HG03460 (cell line): ENCODE measurements around the gene MUSK.
"Not testable (repeated sequence)": the region's sequence is repeated elsewhere in the genome, so short reads cannot be mapped to it uniquely, and the experiment has no call there.

Experiments
- ATAC-seq: cut with Tn5 transposase; IDR thresholded peaks from one replicate; pipeline ENCODE4 v1.9.1; 2021; ENCODE audit not compliant: unreplicated experiment

The MUSK gene

DNA sequence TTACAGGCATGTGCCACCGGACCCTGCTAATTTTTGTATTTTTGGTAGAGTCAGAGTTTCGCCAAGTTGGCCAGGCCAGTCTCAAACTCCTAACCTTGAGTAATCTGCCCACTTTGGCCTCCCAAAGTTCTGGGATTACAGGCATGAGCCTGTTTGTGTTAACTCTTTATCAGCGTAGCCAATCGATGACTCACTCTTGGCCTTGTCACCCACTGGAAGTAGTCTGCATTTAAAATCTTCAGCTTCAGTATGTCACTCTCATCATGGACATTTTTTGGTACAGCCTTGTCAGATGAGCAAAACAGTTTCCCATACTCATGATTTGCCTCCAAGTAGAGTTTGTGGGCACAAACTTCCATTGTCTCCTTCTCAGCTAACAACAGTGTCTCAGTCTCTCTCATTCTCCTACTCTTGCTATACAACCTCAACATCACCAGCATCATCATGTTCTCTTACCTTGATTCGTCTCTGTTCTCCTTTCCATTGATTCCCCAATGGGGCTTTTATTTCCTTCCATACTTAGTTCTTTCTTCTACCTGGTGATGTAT is 22.5 kb downstream of the MUSK start:
- no peak for ATAC-seq

DNA sequence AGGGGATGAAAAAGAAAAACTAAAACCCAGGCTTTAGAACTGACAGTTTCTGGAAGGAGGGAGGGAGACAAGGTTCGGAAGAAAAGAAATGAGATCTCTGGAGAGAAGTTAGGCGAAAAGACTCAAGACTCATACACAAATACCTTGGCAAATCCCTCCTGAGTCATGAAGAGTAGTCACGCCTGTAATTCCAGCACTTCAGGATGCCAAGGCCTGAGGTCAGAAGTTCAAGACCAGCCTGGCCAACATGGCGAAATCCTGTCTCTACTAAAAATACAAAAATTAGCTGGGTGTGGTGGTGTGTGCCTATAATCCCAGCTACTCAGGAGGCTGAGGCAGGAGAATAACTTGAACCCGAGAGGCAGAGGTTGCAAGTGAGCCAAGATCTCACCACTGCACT is 27.3 kb downstream of the MUSK start:
- not testable (repeated sequence) for ATAC-seq

DNA sequence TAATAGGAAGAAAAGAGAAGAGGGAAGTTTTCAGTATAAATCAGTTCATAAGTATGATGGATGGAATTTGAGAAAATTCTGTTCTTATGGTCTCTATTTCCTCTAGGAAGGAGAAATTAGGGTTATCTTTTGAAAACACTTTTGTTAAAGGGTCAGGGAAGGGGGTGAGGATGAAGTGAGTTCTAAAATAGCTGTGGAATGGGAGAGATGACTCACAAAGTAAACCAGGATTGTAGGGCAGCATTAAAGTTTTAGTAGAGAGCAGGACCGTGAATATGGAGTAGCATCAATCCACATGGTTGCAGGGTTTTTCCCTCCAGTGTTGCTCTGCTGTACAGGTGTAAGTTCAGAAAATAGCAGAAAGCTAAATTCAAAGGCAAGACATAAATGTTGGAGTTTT is 32.4 kb downstream of the MUSK start:
- ATAC-seq, result no peak

DNA sequence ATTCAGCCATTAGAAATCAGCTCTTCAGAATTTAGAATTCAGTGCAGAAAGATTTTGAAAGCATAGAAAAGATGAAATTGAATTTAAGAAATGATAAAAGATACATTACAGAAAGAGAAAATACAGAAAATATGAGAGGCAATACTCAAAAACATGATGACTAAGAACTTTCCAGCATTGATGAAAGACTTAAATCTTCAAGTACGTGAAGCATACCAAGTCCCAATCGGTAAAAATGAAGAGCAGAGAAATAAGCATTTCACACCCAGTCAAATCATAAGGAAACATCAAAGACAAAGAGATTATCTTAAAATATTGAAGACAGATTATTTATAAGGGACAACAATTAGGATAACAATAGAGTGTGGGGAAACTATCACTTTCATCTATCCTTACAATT is 35.1 kb downstream of the MUSK start:
- no peak for ATAC-seq

DNA sequence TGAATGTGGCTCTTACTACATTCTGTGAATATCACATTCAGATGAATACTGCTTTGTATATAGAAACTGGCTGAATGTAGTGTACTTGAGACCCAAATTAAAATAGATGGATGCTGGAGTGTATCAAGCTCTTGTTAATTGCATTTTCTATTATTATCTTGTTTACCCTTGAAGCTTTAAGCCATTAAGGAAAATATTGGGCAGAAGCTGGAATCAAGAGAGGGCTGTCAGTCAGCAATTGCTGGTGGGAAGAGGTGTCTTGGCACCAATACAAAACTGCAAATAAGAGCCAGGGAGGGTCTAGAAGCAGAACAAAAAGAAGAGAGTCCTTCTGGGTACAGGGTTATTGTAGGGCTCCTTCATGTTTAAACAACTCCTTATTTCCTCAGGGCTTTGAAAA is 38.8 kb downstream of the MUSK start:
- ATAC-seq, result no peak

DNA sequence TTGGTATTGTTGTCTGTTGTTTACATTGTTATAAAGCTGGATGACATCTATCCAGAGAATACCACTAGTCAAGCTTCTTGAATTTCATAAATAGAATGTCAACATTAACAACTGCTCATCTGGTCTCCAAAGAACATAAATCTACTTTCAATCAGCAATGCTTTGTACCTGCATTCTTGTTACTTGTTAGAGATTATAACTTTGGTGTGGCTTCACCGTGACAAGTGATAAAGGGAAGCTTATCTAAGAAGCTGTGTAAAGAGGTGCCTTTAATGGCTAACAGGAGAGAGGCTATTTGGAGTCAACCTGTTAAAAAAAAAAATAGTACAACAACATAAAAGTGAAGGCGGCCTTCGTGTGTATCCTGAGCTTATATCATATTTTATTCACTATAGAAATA is 41.8 kb downstream of the MUSK start:
- ATAC-seq, result no peak

DNA sequence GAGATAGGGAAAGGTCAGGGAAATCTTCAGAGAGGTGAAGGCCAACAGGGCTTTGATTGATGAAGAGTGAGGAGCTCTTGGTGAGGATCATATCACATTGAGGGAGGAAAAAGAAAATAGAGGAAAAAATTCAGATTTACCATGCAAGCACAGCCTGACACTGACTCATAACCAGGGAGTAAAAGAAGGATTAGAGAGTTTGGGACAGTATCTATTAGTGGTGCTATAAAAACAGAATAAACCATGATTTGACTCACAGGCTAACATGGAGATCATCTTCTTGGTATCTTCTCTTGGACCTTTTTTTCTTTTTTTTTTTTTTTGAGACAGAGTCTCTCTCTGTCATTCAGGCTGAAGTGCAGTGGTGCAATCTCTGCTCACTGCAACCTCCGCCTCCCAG is 44.4 kb downstream of the MUSK start:
- no peak for ATAC-seq

DNA sequence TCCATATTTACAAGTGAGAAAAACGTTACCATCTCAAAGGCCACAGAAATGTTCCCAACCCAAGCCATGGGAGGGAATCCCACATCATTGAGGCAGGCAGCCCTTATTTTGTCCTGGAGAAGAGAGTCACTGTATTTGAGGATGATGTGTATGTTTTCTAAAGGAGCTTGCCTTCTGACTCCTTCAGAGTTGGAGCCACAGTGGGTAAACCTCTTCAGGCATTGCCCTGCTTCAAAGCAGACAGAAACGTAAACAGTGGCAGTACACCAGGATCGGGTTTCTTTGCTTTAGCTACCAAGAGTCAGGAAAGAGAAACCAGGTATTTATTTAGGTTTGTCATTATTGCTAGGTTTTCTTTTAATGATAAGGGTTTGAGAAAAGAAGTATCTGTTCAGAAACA is 45.7 kb downstream of the MUSK start:
- ATAC-seq, result no peak

DNA sequence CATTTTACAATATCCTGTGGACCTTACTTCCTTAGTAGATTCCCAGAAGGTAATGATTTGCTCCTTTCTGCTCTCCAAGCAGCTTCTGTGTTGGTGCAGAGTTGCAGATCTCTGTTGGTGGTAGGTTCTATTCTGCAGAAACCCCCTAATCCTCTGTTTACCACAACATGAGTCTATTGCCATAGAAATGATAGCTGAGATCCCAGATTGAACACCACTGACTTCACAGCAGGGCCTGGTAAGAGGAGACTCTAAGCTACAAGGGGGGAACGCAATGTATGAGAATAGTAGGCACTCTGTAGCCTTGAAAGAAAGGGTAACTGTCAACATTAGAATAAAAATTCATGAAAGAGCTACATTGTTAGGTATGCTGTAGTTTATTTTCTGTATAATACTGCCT is 59.5 kb downstream of the MUSK start:
- no peak for ATAC-seq

DNA sequence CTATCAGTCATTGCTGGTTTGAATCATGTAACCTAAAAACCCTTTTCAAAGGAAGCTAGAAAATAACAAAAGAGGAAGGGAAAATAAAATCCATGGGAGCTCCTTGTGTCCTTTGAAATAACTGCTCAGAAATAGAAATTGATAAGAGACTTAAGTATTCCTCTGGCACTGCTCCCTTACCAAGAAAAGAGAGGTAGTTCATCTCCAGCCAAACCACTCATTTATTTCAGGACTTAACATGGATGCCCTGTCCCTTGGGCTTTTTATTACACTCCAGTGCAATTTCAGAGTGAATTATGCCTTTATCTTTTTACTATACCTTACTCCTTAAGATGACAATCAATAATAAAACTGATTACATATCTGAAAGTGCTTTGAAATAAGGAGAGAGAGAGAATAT is 61.0 kb downstream of the MUSK start:
- no peak for ATAC-seq

DNA sequence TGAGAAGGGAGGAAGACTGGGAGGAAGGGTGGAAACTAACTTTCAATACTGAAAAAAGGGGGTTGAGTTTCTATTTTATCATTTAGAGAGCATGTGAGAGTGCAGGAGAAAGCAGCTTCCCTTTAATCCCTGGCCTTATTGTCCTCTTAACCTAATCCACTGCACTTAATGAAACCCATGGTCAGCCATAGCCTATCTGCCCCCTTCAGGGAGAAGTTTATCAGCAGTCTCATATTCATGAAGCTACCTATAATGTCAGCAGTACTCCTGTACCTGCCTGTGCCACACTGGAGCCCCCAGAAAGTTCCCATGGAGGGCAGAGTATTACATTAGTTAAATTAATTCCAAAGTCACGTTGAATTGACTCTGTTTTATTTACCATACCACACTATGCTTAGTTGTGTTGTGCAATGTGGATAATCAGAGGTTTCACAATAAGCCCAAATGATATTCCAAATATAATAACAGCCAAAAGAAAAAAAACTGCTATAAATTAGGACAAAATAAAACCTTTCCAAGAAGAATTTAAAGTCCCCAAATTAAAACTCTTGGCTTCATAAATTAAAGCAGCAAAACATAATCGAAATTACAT is 62.9 kb downstream of the MUSK start:
- ATAC-seq, result no peak

DNA sequence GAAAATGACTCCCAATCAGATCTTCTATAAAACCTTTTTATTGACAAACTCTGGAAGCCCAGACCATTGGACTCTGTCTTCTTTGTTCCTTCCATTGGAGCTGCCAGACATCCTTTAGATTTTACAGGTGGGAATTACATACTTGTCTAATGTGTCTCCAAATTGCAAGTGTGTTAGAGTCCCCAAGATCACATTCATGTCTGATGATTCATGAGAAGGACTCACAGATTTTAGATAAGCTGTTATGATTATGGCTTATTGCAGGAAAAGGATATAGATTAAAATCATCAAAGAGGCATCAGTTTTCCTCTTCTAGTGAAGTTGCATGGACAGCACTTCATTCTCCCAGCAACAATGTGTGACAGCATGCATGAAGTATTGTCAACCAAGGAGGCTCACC is 70.4 kb downstream of the MUSK start:
- no peak for ATAC-seq

DNA sequence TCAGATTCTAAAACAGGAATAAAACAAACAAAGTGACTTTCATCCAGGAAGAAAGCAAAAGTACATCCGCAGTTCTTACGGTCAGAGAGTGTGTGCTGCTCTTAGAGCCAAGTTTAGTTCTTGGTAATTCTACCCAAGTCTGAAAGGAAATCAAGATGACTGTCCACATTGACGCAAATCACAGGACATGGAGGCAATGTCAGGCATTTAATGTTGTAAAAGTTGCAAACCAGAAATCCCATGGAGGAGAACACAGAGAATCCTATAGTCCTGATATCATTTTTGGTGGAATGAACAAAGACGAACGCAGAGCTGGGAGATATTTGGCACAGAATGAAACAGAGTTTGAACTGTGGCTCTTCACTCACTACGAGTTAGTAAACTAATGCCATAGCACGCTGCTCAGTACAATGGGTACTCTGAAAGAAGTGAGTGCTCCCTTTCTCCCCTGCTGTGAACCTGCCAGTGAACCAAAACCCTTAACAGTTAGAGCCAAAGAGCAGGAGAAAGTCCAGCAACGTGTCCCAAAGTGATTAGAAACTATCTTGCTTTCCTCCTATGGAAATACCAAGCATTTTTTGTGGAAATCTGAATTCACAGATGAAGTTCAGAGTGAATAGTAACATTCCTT is 74.3 kb downstream of the MUSK start:
- no peak for ATAC-seq

DNA sequence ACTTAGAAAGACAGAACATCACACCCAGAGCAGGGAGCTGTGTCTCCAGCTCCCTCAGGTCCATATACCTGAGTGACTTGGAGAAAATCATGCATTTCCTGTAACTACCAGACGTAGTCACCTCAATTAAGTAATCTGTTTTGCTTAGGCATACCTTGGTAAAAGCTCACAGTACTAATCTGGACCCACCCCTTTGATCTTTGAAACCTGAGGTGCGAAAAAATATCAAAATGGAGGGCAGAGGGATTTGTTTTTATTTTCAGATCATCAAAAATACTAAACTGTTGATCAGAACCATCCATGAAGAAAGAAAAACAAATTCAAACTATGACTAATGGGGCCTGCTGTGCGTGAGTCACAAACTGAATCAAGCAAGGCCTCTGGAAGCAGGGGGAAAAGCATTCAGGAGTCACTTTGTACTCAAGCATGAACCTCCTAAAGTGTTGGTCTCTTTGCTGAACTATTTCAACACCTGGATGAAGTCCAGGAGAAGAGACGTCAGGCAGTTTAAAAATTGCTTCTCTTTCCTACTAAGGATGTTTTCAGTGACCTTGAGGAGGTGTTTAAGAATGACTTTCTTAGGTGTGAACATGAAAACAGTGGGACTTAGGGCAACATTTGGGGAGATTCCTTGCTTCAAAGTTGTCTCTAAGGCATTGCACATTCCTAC is 76.3 kb downstream of the MUSK start:
- no peak for ATAC-seq

DNA sequence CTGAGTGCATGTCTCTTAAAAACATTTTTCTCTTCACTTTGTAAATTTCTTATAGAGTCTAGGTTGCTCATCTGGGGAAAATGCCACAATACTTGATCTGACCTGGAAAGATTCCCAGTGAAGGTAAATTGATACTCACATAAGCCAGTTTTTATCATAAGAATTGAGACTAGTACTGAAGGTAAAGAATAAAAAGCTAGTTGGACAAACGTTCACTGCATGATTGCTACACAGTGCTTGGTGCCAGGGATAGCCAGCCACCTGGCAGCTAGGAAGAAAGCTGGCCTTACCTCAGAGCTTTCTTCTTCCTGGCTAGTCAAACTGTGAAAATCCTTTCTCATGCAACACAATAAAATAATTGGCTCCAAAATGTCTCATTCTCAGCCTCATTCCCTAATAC is 77.1 kb downstream of the MUSK start:
- no peak for ATAC-seq

DNA sequence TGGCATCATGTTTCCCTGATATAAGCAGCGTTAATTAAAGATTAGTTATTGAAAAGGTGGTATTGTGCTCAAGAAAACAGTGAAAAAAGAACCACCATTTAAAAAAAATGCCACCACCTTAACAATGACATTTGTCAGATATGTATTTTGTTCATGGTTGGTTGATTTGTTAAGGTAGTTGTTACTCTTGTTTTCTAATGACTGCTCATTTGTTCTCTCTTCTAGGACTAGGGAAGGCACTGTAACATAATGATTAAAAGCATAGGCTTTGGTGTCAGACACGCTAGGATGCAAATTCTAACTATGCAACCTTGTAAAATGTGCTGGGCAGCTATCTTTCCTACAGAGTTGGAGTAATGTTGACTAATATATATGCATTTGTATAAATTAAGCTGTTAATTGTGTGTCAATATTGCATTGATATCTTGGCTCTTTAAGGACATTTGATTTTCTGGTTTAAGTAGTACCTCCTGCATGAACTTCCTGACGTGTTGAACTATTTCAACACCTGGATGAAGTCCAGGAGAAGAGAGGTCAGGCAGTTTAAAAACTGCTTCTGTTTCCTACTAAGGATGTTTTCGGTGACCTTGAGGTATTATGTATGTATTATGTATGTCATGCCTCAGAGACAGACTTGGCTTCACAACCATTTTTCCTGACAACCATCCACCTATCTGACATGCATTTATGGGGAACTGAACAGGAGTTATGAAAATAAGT is 77.8 kb downstream of the MUSK start:
- no peak for ATAC-seq

DNA sequence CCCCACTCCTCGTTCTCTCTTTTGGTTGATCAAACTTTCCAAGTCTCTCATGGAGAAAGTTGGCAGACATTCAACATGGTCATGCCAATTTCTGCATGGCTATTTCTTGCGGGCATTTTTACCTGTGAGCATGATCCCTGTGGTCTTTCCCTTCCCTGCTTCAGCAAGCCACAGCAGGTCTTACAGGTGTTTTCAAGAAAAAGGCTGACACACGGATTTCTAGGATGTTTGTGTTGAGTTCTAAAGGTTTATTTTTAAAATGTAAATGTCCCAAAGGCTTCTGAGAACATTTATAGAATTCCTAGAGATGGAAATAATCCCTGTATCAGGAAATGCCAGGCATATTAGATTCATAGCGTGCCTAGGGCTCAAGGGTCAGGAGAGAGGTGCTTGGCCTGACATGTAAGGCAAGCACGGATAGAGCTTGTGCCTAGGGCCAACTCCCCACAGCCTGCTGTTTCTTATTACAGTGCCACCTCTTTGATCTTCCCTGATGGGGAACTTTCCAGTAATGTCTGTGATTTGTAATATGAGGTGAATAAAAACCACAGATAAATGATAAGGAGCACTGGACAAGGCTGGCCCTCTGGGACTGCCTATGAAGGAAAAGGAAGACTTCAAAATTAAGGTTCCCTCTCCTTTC is 79.8 kb downstream of the MUSK start:
- ATAC-seq, result no peak

DNA sequence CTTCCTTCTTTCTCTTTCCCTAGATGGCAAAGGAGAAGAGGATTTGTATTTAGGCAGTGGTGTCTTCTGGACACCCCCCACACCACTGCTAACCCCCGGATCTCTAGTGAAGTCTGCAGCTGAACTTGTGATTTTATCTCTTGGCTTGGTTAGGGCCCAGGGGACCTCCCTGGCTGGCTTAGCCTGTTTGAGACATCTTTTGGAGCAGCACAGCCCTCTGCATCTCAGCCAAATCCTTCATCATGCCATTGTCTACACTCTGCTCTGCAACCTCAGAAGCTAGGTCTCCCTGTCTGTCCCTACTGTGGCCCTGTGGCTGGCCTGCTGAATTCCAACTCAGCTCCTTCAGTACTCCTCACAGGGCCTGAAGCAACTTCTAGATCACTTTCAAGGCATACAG is 81.7 kb downstream of the MUSK start:
- no peak for ATAC-seq

DNA sequence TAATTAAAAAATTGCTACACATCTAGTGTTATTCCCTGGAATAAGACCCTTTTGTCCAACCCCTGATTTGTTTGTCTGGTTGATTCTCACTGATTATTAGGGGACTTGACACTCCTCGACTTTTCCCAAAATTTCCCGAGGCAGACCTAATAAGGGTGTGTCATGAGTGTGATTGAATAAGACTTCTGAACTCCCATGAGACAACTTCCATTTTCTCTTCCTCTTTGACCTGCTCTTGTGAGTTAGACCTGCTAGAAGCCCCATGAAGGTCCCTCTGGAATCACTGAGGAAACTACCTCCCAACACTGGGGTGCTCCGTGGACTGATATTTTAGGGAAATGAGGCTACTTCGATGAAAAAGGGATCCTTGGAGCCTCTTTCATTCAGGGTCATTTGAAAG is 83.4 kb downstream of the MUSK start:
- ATAC-seq, result no peak

DNA sequence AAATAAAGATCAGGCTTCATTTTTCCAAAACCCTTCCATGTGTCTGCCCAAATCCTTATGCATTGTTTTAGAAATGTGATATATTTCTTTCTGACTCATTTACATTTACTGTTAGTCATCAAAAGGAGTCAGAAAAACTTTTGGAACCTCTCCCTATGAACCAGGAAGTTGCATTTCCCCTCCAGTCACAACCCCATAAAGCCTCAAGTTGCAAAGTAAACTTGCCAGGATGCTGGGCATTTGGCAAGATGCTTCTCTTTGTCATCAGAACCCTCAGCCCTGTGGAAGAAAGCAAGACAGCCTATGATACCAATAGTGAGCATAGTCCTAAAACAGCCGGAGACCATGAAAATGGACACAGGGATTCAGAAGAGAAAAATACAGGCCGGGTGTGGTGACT is 84.2 kb downstream of the MUSK start:
- ATAC-seq, result no peak

DNA sequence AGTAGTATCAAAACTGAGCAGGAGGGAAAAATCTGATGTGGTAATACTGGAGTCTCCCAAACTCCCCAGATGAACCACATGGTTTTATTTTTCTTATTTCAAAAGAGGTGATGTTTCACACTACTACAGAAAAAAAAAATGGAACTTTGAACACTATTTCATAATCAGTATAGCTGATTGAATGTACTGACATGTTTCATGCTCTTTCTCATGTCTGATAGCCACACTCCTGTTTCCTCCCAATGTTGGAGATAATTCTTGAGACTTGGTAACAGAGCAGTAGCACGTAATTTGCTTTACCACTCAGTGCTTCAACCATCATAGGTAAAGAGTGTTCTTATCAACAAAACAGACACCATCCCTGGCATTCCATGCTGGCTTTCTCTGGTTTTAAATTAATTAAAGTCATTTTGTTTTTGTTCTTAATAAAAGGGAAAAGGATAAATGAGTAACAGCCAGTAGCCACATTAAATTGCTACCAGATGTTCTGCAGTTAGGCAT is 85.2 kb downstream of the MUSK start:
- ATAC-seq, result no peak
